Body of pancreas (tissue), 4 donors: ENCODE measurements around the gene CSF3.

Experiments
- CTCF ChIP-seq, 7 experiments: fragments of 450-650 bp in 4 of 7; fragments of 200-600 bp in 3 of 7; sonication (generic) in 3 of 7; IDR thresholded peaks; one replicate each; pipeline ENCODE4 v1.5.1; 2016 to 2019; ENCODE audit warnings: antibody characterized with exemption in 7 of 7
- POLR2A ChIP-seq, 3 donors: fragments of 450-650 bp; IDR thresholded peaks; one replicate each; pipeline ENCODE4 v1.6.1; 2016; ENCODE audit warnings: antibody characterized with exemption in 3 of 3, mild to moderate bottlenecking in 2 of 3

- TF ChIP-seq CTCF (IDR thresholded peaks at IDR 0.05), result no peak
- TF ChIP-seq POLR2A (IDR thresholded peaks at IDR 0.05), result no peak
These were observed 50.7 kb downstream of the CSF3 start for GRCh38 chr17:40065769-40066510.
